Measurements from ENCODE around the gene ZNF597.
"Not testable (repeated sequence)": the region's sequence is repeated elsewhere in the genome, so short reads cannot be mapped to it uniquely, and the experiment has no call there.

The ZNF597 gene

GRCh38 chr16:3482659-3483241 is 39.4 kb upstream of the ZNF597 start:
- H3K4me3 ChIP-seq (ENCODE audit: low read depth in 1 of 2, low read length in 2 of 2): no peak overlapping the region
- H3K4me1 ChIP-seq (ENCODE audit: insufficient read depth, low read length): no peaks in the 10 kb centered on the region
- H3K9me3 ChIP-seq (ENCODE audit: low read length): no peaks in the 10 kb centered on the region
- no peaks in the 10 kb centered on the region for H3K27me3 ChIP-seq (ENCODE audit: control insufficient read depth in 1 of 2, insufficient read depth in 2 of 2, low read length in 2 of 2)
- H3K27ac ChIP-seq (ENCODE audit: low read depth, low read length): no peak overlapping the region
- H3K36me3 ChIP-seq (ENCODE audit: insufficient read depth, low read length): peaks cover 65% of the 10 kb centered on the region
- H3K9ac ChIP-seq (ENCODE audit: low read length): no peak overlapping the region

GRCh38 chr16:3481696-3482658 is 38.7 kb upstream of the ZNF597 start:
- H3K27me3 ChIP-seq (ENCODE audit: control insufficient read depth in 1 of 2, insufficient read depth in 2 of 2, low read length in 2 of 2): no peaks in the 10 kb centered on the region
- peaks cover 65% of the 10 kb centered on the region for H3K36me3 ChIP-seq (ENCODE audit: insufficient read depth, low read length)
- no peak overlapping the region for H3K27ac ChIP-seq (ENCODE audit: low read depth, low read length)
- no peak overlapping the region for H3K4me3 ChIP-seq (ENCODE audit: low read depth in 1 of 2, low read length in 2 of 2)
- H3K9me3 ChIP-seq (ENCODE audit: low read length): no peaks in the 10 kb centered on the region
- no peaks in the 10 kb centered on the region for H3K4me1 ChIP-seq (ENCODE audit: insufficient read depth, low read length)
- H3K9ac ChIP-seq (ENCODE audit: low read length): no peak overlapping the region

GRCh38 chr16:3480901-3481695 is 37.8 kb upstream of the ZNF597 start:
- no peak overlapping the region for H3K27ac ChIP-seq (ENCODE audit: low read depth, low read length)
- no peaks in the 10 kb centered on the region for H3K9me3 ChIP-seq (ENCODE audit: low read length)
- no peak overlapping the region for H3K9ac ChIP-seq (ENCODE audit: low read length)
- H3K36me3 ChIP-seq (ENCODE audit: insufficient read depth, low read length): peaks cover 66% of the 10 kb centered on the region
- no peak overlapping the region for H3K4me3 ChIP-seq (ENCODE audit: low read depth in 1 of 2, low read length in 2 of 2)
- H3K4me1 ChIP-seq (ENCODE audit: insufficient read depth, low read length): no peaks in the 10 kb centered on the region
- H3K27me3 ChIP-seq (ENCODE audit: control insufficient read depth in 1 of 2, insufficient read depth in 2 of 2, low read length in 2 of 2): no peaks in the 10 kb centered on the region

- H3K9me3 ChIP-seq (ENCODE audit: low read length): no peaks in the 10 kb centered on the region
- peaks cover 54% of the 10 kb centered on the region for H3K36me3 ChIP-seq (ENCODE audit: insufficient read depth, low read length)
- no peak overlapping the region for H3K4me3 ChIP-seq (ENCODE audit: low read depth in 1 of 2, low read length in 2 of 2)
- H3K27ac ChIP-seq (ENCODE audit: low read depth, low read length): no peak overlapping the region
- no peak overlapping the region for H3K9ac ChIP-seq (ENCODE audit: low read length)
- no peaks in the 10 kb centered on the region for H3K4me1 ChIP-seq (ENCODE audit: insufficient read depth, low read length)
- H3K27me3 ChIP-seq (ENCODE audit: control insufficient read depth in 1 of 2, insufficient read depth in 2 of 2, low read length in 2 of 2): no peaks in the 10 kb centered on the region
Measured at GRCh38 chr16:3479654-3480216, 36.4 kb upstream of the ZNF597 start.

GRCh38 chr16:3478242-3478925 is 35.1 kb upstream of the ZNF597 start:
- Histone ChIP-seq H3K27me3 (ENCODE audit: control insufficient read depth in 1 of 2, insufficient read depth in 2 of 2, low read length in 2 of 2) (no peaks in the 10 kb centered on the region), H3K4me3 (ENCODE audit: low read depth in 1 of 2, low read length in 2 of 2) (no peak overlapping the region), H3K4me1 (ENCODE audit: insufficient read depth, low read length) (peaks cover 4% of the 10 kb centered on the region), H3K27ac (ENCODE audit: low read depth, low read length) (no peak overlapping the region), H3K9ac (ENCODE audit: low read length) (no peak overlapping the region), H3K36me3 (ENCODE audit: insufficient read depth, low read length) (peaks cover 41% of the 10 kb centered on the region), H3K9me3 (ENCODE audit: low read length) (no peaks in the 10 kb centered on the region)

GRCh38 chr16:3476409-3476808 is 33.1 kb upstream of the ZNF597 start:
- H3K27me3 ChIP-seq (ENCODE audit: control insufficient read depth in 1 of 2, insufficient read depth in 2 of 2, low read length in 2 of 2): no peaks in the 10 kb centered on the region
- H3K9me3 ChIP-seq (ENCODE audit: low read length): no peaks in the 10 kb centered on the region
- H3K36me3 ChIP-seq (ENCODE audit: insufficient read depth, low read length): peaks cover 24% of the 10 kb centered on the region
- peaks cover 4% of the 10 kb centered on the region for H3K4me1 ChIP-seq (ENCODE audit: insufficient read depth, low read length)
- no peak overlapping the region for H3K27ac ChIP-seq (ENCODE audit: low read depth, low read length)
- H3K9ac ChIP-seq (ENCODE audit: low read length): no peak overlapping the region
- H3K4me3 ChIP-seq (ENCODE audit: low read depth in 1 of 2, low read length in 2 of 2): no peak overlapping the region

- peaks cover 4% of the 10 kb centered on the region for H3K4me1 ChIP-seq (ENCODE audit: insufficient read depth, low read length)
- no peak overlapping the region for H3K27ac ChIP-seq (ENCODE audit: low read depth, low read length)
- peaks cover 18% of the 10 kb centered on the region for H3K36me3 ChIP-seq (ENCODE audit: insufficient read depth, low read length)
- H3K27me3 ChIP-seq (ENCODE audit: control insufficient read depth in 1 of 2, insufficient read depth in 2 of 2, low read length in 2 of 2): no peaks in the 10 kb centered on the region
- no peak overlapping the region for H3K9ac ChIP-seq (ENCODE audit: low read length)
- no peak overlapping the region for H3K4me3 ChIP-seq (ENCODE audit: low read depth in 1 of 2, low read length in 2 of 2)
- H3K9me3 ChIP-seq (ENCODE audit: low read length): no peaks in the 10 kb centered on the region
Measured at GRCh38 chr16:3475604-3476375, 32.5 kb upstream of the ZNF597 start.

GRCh38 chr16:3474870-3475269 is 31.6 kb upstream of the ZNF597 start:
- H3K4me3 ChIP-seq (ENCODE audit: low read depth in 1 of 2, low read length in 2 of 2); H3K9me3 ChIP-seq (ENCODE audit: low read length); H3K9ac ChIP-seq (ENCODE audit: low read length); H3K27ac ChIP-seq (ENCODE audit: low read depth, low read length); H3K27me3 ChIP-seq (ENCODE audit: control insufficient read depth in 1 of 2, insufficient read depth in 2 of 2, low read length in 2 of 2); H3K4me1 ChIP-seq (ENCODE audit: insufficient read depth, low read length): not testable (repeated sequence)
- peaks cover 12% of the 10 kb centered on the region for H3K36me3 ChIP-seq (ENCODE audit: insufficient read depth, low read length)

GRCh38 chr16:3474136-3474779 is 31.0 kb upstream of the ZNF597 start:
- Histone ChIP-seq H3K9me3 (ENCODE audit: low read length) (no peaks in the 10 kb centered on the region), H3K36me3 (ENCODE audit: insufficient read depth, low read length) (peaks cover 6% of the 10 kb centered on the region), H3K4me3 (ENCODE audit: low read depth in 1 of 2, low read length in 2 of 2) (no peak overlapping the region), H3K27ac (ENCODE audit: low read depth, low read length) (no peak overlapping the region), H3K9ac (ENCODE audit: low read length) (no peak overlapping the region), H3K27me3 (ENCODE audit: control insufficient read depth in 1 of 2, insufficient read depth in 2 of 2, low read length in 2 of 2) (no peaks in the 10 kb centered on the region), H3K4me1 (ENCODE audit: insufficient read depth, low read length) (peaks cover 4% of the 10 kb centered on the region)

GRCh38 chr16:3473596-3473943 is 30.3 kb upstream of the ZNF597 start:
- not testable (repeated sequence) for H3K27ac ChIP-seq (ENCODE audit: low read depth, low read length); H3K9me3 ChIP-seq (ENCODE audit: low read length); H3K36me3 ChIP-seq (ENCODE audit: insufficient read depth, low read length); H3K27me3 ChIP-seq (ENCODE audit: control insufficient read depth in 1 of 2, insufficient read depth in 2 of 2, low read length in 2 of 2); H3K9ac ChIP-seq (ENCODE audit: low read length); H3K4me3 ChIP-seq (ENCODE audit: low read depth in 1 of 2, low read length in 2 of 2); H3K4me1 ChIP-seq (ENCODE audit: insufficient read depth, low read length)
